ENCODE measurements around the gene CRYBG2. TPM values are rescaled to one million over a fixed set of nuclear protein-coding genes. Genes with fewer than 3 reads are reported as not detected.

Gene CRYBG2
- total and polyA plus RNA-seq, 2 of the 13 experiments (the other 11 are each of a cell fraction or from before 2014, with no cell fraction given) = 1.3 to 2.9 TPM

- TF ChIP-seq CTCF (CRISPR knock-in tag; IDR thresholded peaks at IDR 0.05) (peak; percentile 66), BHLHE40 (IDR thresholded peaks at IDR 0.05; ENCODE audit: low read length) (no peak), ZNF724P (CRISPR knock-in tag; IDR thresholded peaks at IDR 0.05; ENCODE audit: borderline replicate concordance) (peak; percentile 77; the same call in 1 of the 2 replicates), FUBP1 (CRISPR knock-in tag; IDR thresholded peaks at IDR 0.05; ENCODE audit: borderline replicate concordance) (no peak), TFDP2 (CRISPR knock-in tag; IDR thresholded peaks at IDR 0.05) (peak; percentile 79), ZSCAN21 (CRISPR knock-in tag; IDR thresholded peaks at IDR 0.05; ENCODE audit: borderline replicate concordance) (no peak), BATF2 (CRISPR knock-in tag; IDR thresholded peaks at IDR 0.05) (peak; percentile 60), TCF7L2 (IDR thresholded peaks at IDR 0.05; ENCODE audit: low read depth, low read length) (no peak), ZNF441 (CRISPR knock-in tag; IDR thresholded peaks at IDR 0.05; ENCODE audit: borderline replicate concordance) (peak; percentile 25; the same call in 1 of the 2 replicates), NR2C2 (CRISPR knock-in tag; IDR thresholded peaks at IDR 0.05; ENCODE audit: borderline replicate concordance) (peak; percentile 50; the same call in 1 of the 2 replicates), TOPORS (CRISPR knock-in tag; IDR thresholded peaks at IDR 0.05) (peak; percentile 92), EP300 (IDR thresholded peaks at IDR 0.05; ENCODE audit: low read depth in 2 of 2, low read length in 2 of 2) (no peak), EP300 (CRISPR knock-in tag; IDR thresholded peaks at IDR 0.05; ENCODE audit: borderline replicate concordance) (no peak), MXD1 (CRISPR knock-in tag; IDR thresholded peaks at IDR 0.05) (peak; percentile 71), RNF2 (conservative IDR thresholded peaks at IDR 0.05; ENCODE audit: low read depth) (peak; percentile 86), ISX (CRISPR knock-in tag; conservative IDR thresholded peaks at IDR 0.05) (no peak), ZNF180 (CRISPR knock-in tag; IDR thresholded peaks at IDR 0.05; ENCODE audit: borderline replicate concordance, low read depth) (no peak), ZBTB7A (CRISPR knock-in tag; IDR thresholded peaks at IDR 0.05) (no peak), SP5 (CRISPR knock-in tag; IDR thresholded peaks at IDR 0.05; ENCODE audit: borderline replicate concordance, low read depth) (peak; percentile 31; the same call in 1 of the 2 replicates), ZNF275 (CRISPR knock-in tag; IDR thresholded peaks at IDR 0.05; ENCODE audit: borderline replicate concordance) (no peak)
These were observed 74.2 kb downstream of the CRYBG2 start, which contains the start of gene SH3BGRL3 (continued) for GRCh38 chr1:26279456-26280332.
